Liver (tissue), 9 donors: ENCODE data around the gene SLC25A19. TPM values are rescaled to one million over a fixed set of nuclear protein-coding genes. Genes with fewer than 3 reads are reported as not detected.

Experiments
- DNase-seq: peaks from one replicate; pipeline ENCODE4 v3.0.0-alpha.2; 2017; ENCODE audit warnings: low spot score
- H3K27ac ChIP-seq, 2 donors: one replicate each; pipeline ENCODE4 v1.7.0; 2013; ENCODE audit warnings: inconsistent platforms in 2 of 2, low read length in 2 of 2, control low read depth in 1 of 2, low read depth in 1 of 2, mild to moderate bottlenecking in 1 of 2
- H3K27me3 ChIP-seq, 4 donors: one replicate each; pipeline versions ENCODE4 v1.6.1 to v1.7.0; 2013; ENCODE audit warnings: low read length in 3 of 4, inconsistent platforms in 1 of 4, mild to moderate bottlenecking in 1 of 4, moderate library complexity in 1 of 4; ENCODE audit not compliant: control insufficient read depth in 4 of 4, insufficient read depth in 4 of 4
- H3K36me3 ChIP-seq, 4 donors: one replicate each; pipeline versions ENCODE4 v1.6.1 to v1.7.0; 2013; ENCODE audit warnings: low read length in 3 of 4, mild to moderate bottlenecking in 3 of 4, low read depth in 1 of 4, moderate library complexity in 1 of 4; ENCODE audit not compliant: control insufficient read depth in 4 of 4, insufficient read depth in 3 of 4
- H3K4me1 ChIP-seq, 4 donors: one replicate each; pipeline versions ENCODE4 v1.6.1 to v1.7.0; 2013; ENCODE audit warnings: low read length in 3 of 4, mild to moderate bottlenecking in 3 of 4, moderate library complexity in 1 of 4; ENCODE audit not compliant: control insufficient read depth in 4 of 4, insufficient read depth in 4 of 4
- H3K4me3 ChIP-seq, 3 donors: one replicate each; pipeline versions ENCODE4 v1.6.1 to v1.7.0; 2013; ENCODE audit warnings: low read length in 3 of 3, control low read depth in 1 of 3, low read depth in 1 of 3, mild to moderate bottlenecking in 1 of 3
- H3K9ac ChIP-seq, 2 donors: one replicate each; pipeline ENCODE4 v1.7.0; 2013; ENCODE audit warnings: low read length in 2 of 2, mild to moderate bottlenecking in 2 of 2, moderate library complexity in 2 of 2, control low read depth in 1 of 2, low read depth in 1 of 2
- H3K9me3 ChIP-seq, 4 donors: one replicate each; pipeline versions ENCODE4 v1.6.1 to v1.7.0; 2013; ENCODE audit warnings: low read length in 3 of 4; ENCODE audit not compliant: control insufficient read depth in 4 of 4
- CTCF ChIP-seq: fragments of 150-350 bp; IDR thresholded peaks from 2 replicates; pipeline ENCODE4 v1.5.1; 2017; ENCODE audit warnings: improper control_type of control experiment, low read depth, low read length; ENCODE audit not compliant: missing input control
- EGR1 ChIP-seq, 2 donors: IDR thresholded peaks; 2 replicates each; pipeline ENCODE4 v1.6.1; 2016 to 2018; ENCODE audit warnings: antibody characterized with exemption in 2 of 2, low read depth in 2 of 2
- FOXA1 ChIP-seq: IDR thresholded peaks from 2 replicates; pipeline ENCODE4 v1.6.1; 2016; ENCODE audit warnings: antibody characterized with exemption
- FOXA2 ChIP-seq: IDR thresholded peaks from 2 replicates; pipeline ENCODE4 v1.6.1; 2016; ENCODE audit warnings: antibody characterized with exemption
- HNF4A ChIP-seq, 2 donors: conservative IDR thresholded peaks; 2 replicates each; pipeline ENCODE4 v1.6.1; 2016; ENCODE audit warnings: antibody characterized with exemption in 2 of 2, mild to moderate bottlenecking in 2 of 2
- HNF4G ChIP-seq: IDR thresholded peaks from 2 replicates; pipeline ENCODE4 v1.6.1; 2016; ENCODE audit warnings: antibody characterized with exemption
- JUND ChIP-seq, 2 donors: IDR thresholded peaks; 2 replicates each; pipeline ENCODE4 v1.6.1; 2016; ENCODE audit warnings: antibody characterized with exemption in 2 of 2
- NR2F2 ChIP-seq: IDR thresholded peaks from 2 replicates; pipeline ENCODE4 v1.6.1; 2016; ENCODE audit warnings: antibody characterized with exemption
- RAD21 ChIP-seq, 2 donors: IDR thresholded peaks; 2 replicates each; pipeline ENCODE4 v1.6.1; 2016; ENCODE audit warnings: antibody characterized with exemption in 2 of 2, mild to moderate bottlenecking in 2 of 2
- REST ChIP-seq: IDR thresholded peaks from 2 replicates; pipeline ENCODE4 v1.6.1; 2016; ENCODE audit warnings: antibody characterized with exemption, mild to moderate bottlenecking
- SP1 ChIP-seq: IDR thresholded peaks from 2 replicates; pipeline ENCODE4 v1.6.1; 2018; ENCODE audit warnings: antibody characterized with exemption, mild to moderate bottlenecking
- TAF1 ChIP-seq: conservative IDR thresholded peaks from 2 replicates; pipeline ENCODE4 v1.6.1; 2016; ENCODE audit warnings: antibody characterized with exemption, mild to moderate bottlenecking
- YY1 ChIP-seq: IDR thresholded peaks from 2 replicates; pipeline ENCODE4 v1.6.1; 2016; ENCODE audit warnings: antibody characterized with exemption, mild to moderate bottlenecking
- ZBTB33 ChIP-seq: IDR thresholded peaks from 2 replicates; pipeline ENCODE4 v1.6.1; 2016; ENCODE audit warnings: antibody characterized with exemption
- WGBS: extraction: QIAGEN DNeasy Blood & Tissue Kit; methylation state at CpG from one replicate; pipeline ENCODE4 v1.1.7; 2013; 5-methylcytosine and 5-hydroxymethylcytosine counted together
- polyA plus RNA-seq, 2 donors: library from polyadenylated mRNA; stranded (reverse) in 1 of 2; unstranded in 1 of 2; fragments of 200-250 nt in 1 of 2; fragments of >200 nt in 1 of 2; fragmentation: Nextera tagmentation in 1 of 2; extraction: Ambion mirVana in 1 of 2; gene quantifications; one replicate each; pipeline versions ENCODE4 v1.2.1 to v1.2.3, GENCODE V29; 2013 to 2015
- total RNA-seq, 2 donors: library from RNA; depleted of rRNA; stranded (reverse); fragments of >200 nt; gene quantifications; one replicate each; pipeline ENCODE4 v1.2.3, GENCODE V29; 2014
- TF ChIP-seq, protein P1 (sequence below): IDR thresholded peaks from 2 replicates; pipeline ENCODE4 v1.6.1; 2016; ENCODE audit warnings: antibody characterized with exemption
- TF ChIP-seq, protein P2 (sequence below): IDR thresholded peaks from 2 replicates; pipeline ENCODE4 v1.6.1; 2016; ENCODE audit warnings: antibody characterized with exemption
- donor health status: healthy.
- donor health status: healthy.
- donor health status: healthy.
- donor health status: healthy.
- donor health status: healthy.

SLC25A19 gene
- total and polyA plus RNA-seq, 4 donors, result 4.7 to 9.5 (median 6.6) TPM

DNA sequence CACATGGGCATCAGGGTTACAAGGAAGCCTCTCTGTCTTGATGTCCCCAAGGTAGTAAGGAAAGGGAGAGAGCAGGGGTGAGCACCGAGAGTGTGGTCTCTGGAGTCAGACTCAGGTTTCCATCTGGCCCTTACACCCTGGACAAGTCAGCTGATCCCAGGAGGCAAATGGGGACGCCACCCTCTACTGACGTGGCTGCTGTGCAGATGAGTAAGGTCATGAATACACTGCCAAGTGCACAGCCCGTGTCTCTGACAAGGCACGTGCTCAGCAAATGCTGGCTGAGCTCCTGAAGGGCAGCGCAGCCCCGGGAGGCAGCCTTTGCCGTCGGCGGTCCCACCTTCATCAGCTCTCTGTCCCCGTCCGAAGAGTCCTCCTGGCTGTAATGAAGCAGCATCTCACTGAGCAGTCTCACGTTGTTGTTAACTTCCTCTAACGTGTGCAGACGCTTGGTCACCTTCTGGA is 47.2 kb downstream of the SLC25A19 start:
- Histone ChIP-seq H3K4me1 (peaks cover 0 to 7% (median 3%) of the 10 kb centered on the region in 4 donors), H3K9ac (no peak overlapping the region), H3K27ac (no peak overlapping the region), H3K4me3 (no peak overlapping the region), H3K9me3 (no peaks in the 10 kb centered on the region), H3K36me3 (peaks cover 17 to 80% (median 41%) of the 10 kb centered on the region in 4 donors), H3K27me3 (no peaks in the 10 kb centered on the region)
- no peak for DNase-seq
- WGBS, result 84% methylated on average over 15 of the region's 15 CpGs
- no peak for TF ChIP-seq YY1
- TF ChIP-seq SP1, result no peak
- no peak for TF ChIP-seq ZBTB33

- no peak for DNase-seq
- no peaks in the 10 kb centered on the region for H3K9me3 ChIP-seq
- no peak for TF ChIP-seq SP1
- TF ChIP-seq, protein P1, sequence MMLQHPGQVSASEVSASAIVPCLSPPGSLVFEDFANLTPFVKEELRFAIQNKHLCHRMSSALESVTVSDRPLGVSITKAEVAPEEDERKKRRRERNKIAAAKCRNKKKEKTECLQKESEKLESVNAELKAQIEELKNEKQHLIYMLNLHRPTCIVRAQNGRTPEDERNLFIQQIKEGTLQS, result no peak
- TF ChIP-seq RAD21 (IDR thresholded peaks at IDR 0.05), result no peak
- TF ChIP-seq NR2F2, result no peak
- no peak for TF ChIP-seq TAF1
- TF ChIP-seq FOXA1, result no peak
- TF ChIP-seq REST, result no peak
- TF ChIP-seq CTCF, result no peak
- TF ChIP-seq, protein P2, sequence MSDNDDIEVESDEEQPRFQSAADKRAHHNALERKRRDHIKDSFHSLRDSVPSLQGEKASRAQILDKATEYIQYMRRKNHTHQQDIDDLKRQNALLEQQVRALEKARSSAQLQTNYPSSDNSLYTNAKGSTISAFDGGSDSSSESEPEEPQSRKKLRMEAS, result no peak
- TF ChIP-seq HNF4G, result no peak
- TF ChIP-seq FOXA2, result no peak
- TF ChIP-seq EGR1 (IDR thresholded peaks at IDR 0.05; ENCODE audit: low read depth in 2 of 2), result no peak
- TF ChIP-seq ZBTB33, result no peak
- TF ChIP-seq JUND (IDR thresholded peaks at IDR 0.05), result no peak
- no peak for TF ChIP-seq HNF4A (conservative IDR thresholded peaks at IDR 0.05)
- no peaks in the 10 kb centered on the region for H3K27me3 ChIP-seq
- peaks cover 0 to 7% (median 3%) of the 10 kb centered on the region in 4 donors for H3K4me1 ChIP-seq
- H3K27ac ChIP-seq, result no peak overlapping the region
- 93% methylated on average over 9 of the region's 9 CpGs for WGBS
- no peak overlapping the region for H3K9ac ChIP-seq
- peaks cover 17 to 83% (median 46%) of the 10 kb centered on the region in 4 donors for H3K36me3 ChIP-seq
- H3K4me3 ChIP-seq, result no peak overlapping the region
Observed at GRCh38 chr17:75241502-75241901, 47.7 kb downstream of the SLC25A19 start.
